GM12878 (cell line): Measurements from ENCODE around the gene ATP13A1. TPM values are rescaled to one million over a fixed set of nuclear protein-coding genes. Genes with fewer than 3 reads are reported as not detected.

ENCODE experiments used
- ATAC-seq: fragments of 200-7000 bp; cut with Tn5 transposase; 3 replicates; pipeline ENCODE4 v1.9.1; 2020; ENCODE audit warnings: mild to moderate bottlenecking, moderate library complexity
- BruUV-seq: library from RNA; stranded (reverse); fragments of 400-500 nt; replicated peaks from 2 replicates; lab custom pipeline; 2021; lab: Mats Ljungman, UMichigan
- CTCF ChIA-PET: fragments of 300-600 bp; sonication (Branson Sonifier 250); formaldehyde crosslinking; extraction: SDS; loops from one replicate; lab custom pipeline; 2021; ENCODE audit warnings: inconsistent platforms; lab: Yijun Ruan, JAX
- POLR2A ChIA-PET: fragments of 350-600 bp; formaldehyde crosslinking; extraction: SDS; loops from one replicate; lab custom pipeline; 2021; ENCODE audit warnings: inconsistent platforms; lab: Charles Lee
- RAD21 ChIA-PET: fragments of 300-600 bp; sonication (Branson Sonifier 250); formaldehyde crosslinking; loops from one replicate; lab custom pipeline; 2023; ENCODE audit warnings: antibody characterized with exemption; ENCODE audit not compliant: unreplicated experiment; lab: Charles Lee
- SMC1A ChIA-PET: fragments of 300-600 bp; sonication (Branson Sonifier 250); formaldehyde crosslinking; loops from one replicate; lab custom pipeline; 2023; ENCODE audit not compliant: unreplicated experiment, uncharacterized antibody; lab: Charles Lee
- DNase-seq: peaks from one replicate; pipeline ENCODE4 v3.0.0-alpha.2; 2011; ENCODE audit warnings: low read depth, low spot score
- FAIRE-seq: peaks from 3 replicates; lab custom pipeline; 2011; peaks lifted over from hg19 to GRCh38; lab: Jason Lieb, UNC
- H2AFZ ChIP-seq: 2 replicates; pipeline ENCODE4 v1.6.0; 2011; ENCODE audit warnings: low read depth, low read length, control low read depth; ENCODE audit not compliant: control insufficient read depth
- H3K27ac ChIP-seq: 2 replicates; pipeline ENCODE4 v1.5.1; 2011; ENCODE audit warnings: control low read depth; ENCODE audit not compliant: control insufficient read depth, insufficient read depth
- H3K27me3 ChIP-seq, 2 experiments: replicated peaks in 1 of 2; 2 replicates each; pipeline versions ENCODE4 v1.6.0 to v1.6.1; 2011; ENCODE audit warnings: low read length in 1 of 2; ENCODE audit not compliant: control insufficient read depth in 2 of 2, insufficient read depth in 2 of 2
- H3K36me3 ChIP-seq, 2 experiments: 2 replicates each; pipeline ENCODE4 v1.5.1; 2011; ENCODE audit warnings: low read length in 1 of 2; ENCODE audit not compliant: control insufficient read depth in 2 of 2, insufficient read depth in 2 of 2
- H3K4me1 ChIP-seq: 2 replicates; pipeline ENCODE4 v1.6.1; 2011; ENCODE audit warnings: mild to moderate bottlenecking, low read length, moderate library complexity, mixed read lengths; ENCODE audit not compliant: control insufficient read depth, insufficient read depth
- H3K4me2 ChIP-seq: 2 replicates; pipeline ENCODE4 v1.6.0; 2011; ENCODE audit warnings: control low read depth; ENCODE audit not compliant: control insufficient read depth, insufficient read depth
- H3K4me3 ChIP-seq: fragments of 200-600 bp; sonication (generic); 2 replicates; pipeline ENCODE4 v1.5.1; 2016
- H3K79me2 ChIP-seq: 2 replicates; pipeline ENCODE4 v1.6.0; 2011; ENCODE audit warnings: low read length; ENCODE audit not compliant: control insufficient read depth, insufficient read depth
- H3K9ac ChIP-seq: 2 replicates; pipeline ENCODE4 v1.8.0; 2011; ENCODE audit warnings: low read length, control low read depth, mixed read lengths; ENCODE audit not compliant: control insufficient read depth, insufficient read depth
- H3K9me3 ChIP-seq: replicated peaks from 3 replicates; pipeline ENCODE4 v1.5.1; 2011; ENCODE audit warnings: mild to moderate bottlenecking, low read length; ENCODE audit not compliant: control insufficient read depth, insufficient read depth
- H4K20me1 ChIP-seq: 2 replicates; pipeline ENCODE4 v1.6.0; 2011; ENCODE audit not compliant: control insufficient read depth, insufficient read depth
- ATF7 ChIP-seq: fragments of 450-650 bp; IDR thresholded peaks from 2 replicates; pipeline ENCODE4 v1.6.1; 2016; ENCODE audit warnings: low read depth, mild to moderate bottlenecking
- CBX5 ChIP-seq: sonication (generic); IDR thresholded peaks from 2 replicates; pipeline ENCODE4 v1.6.1; 2016; ENCODE audit warnings: low read depth, moderate library complexity, mild to moderate bottlenecking, inconsistent platforms
- CHD2 ChIP-seq: IDR thresholded peaks from 2 replicates; pipeline ENCODE4 v1.6.1; 2011; ENCODE audit warnings: low read depth, low read length, improper control_type of control experiment, borderline replicate concordance
- EED ChIP-seq: sonication (generic); IDR thresholded peaks from 2 replicates; pipeline ENCODE4 v1.6.1; 2016; ENCODE audit warnings: antibody characterized with exemption, low read depth
- EGR1 ChIP-seq, 2 experiments: IDR thresholded peaks; 1 replicate in 1 of 2; 2 replicates in 1 of 2; pipeline ENCODE4 v1.6.1; 2011 to 2012; ENCODE audit warnings: low read depth in 2 of 2, low read length in 2 of 2, borderline replicate concordance in 1 of 2, mild to moderate bottlenecking in 1 of 2, moderate library complexity in 1 of 2
- JUNB ChIP-seq: IDR thresholded peaks from 2 replicates; pipeline ENCODE4 v1.6.1; 2016; ENCODE audit warnings: antibody characterized with exemption, mild to moderate bottlenecking
- PML ChIP-seq: IDR thresholded peaks from 2 replicates; pipeline ENCODE4 v1.6.1; 2012; ENCODE audit warnings: low read length, inconsistent platforms
- RAD21 ChIP-seq: IDR thresholded peaks from 2 replicates; pipeline ENCODE4 v1.6.1; 2011; ENCODE audit warnings: mild to moderate bottlenecking, low read depth, low read length, moderate library complexity; ENCODE audit not compliant: insufficient read depth
- RFX5 ChIP-seq: IDR thresholded peaks from 2 replicates; pipeline ENCODE4 v1.6.1; 2011; ENCODE audit warnings: low read depth, low read length, improper control_type of control experiment
- SIN3A ChIP-seq: IDR thresholded peaks from 2 replicates; pipeline ENCODE4 v1.6.1; 2012; ENCODE audit warnings: low read depth, low read length, improper control_type of control experiment
- SMARCA5 ChIP-seq: fragments of 450-650 bp; IDR thresholded peaks from 2 replicates; pipeline ENCODE4 v1.6.1; 2017; ENCODE audit warnings: mild to moderate bottlenecking
- SPI1 ChIP-seq: IDR thresholded peaks from 2 replicates; pipeline ENCODE4 v1.6.1; 2011; ENCODE audit warnings: low read depth, mild to moderate bottlenecking, low read length, moderate library complexity, borderline replicate concordance; ENCODE audit not compliant: insufficient read depth
- TCF3 ChIP-seq: IDR thresholded peaks from 2 replicates; pipeline ENCODE4 v1.6.1; 2012; ENCODE audit warnings: low read depth, mild to moderate bottlenecking, low read length, borderline replicate concordance; ENCODE audit not compliant: insufficient read depth
- YY1 ChIP-seq: IDR thresholded peaks from 2 replicates; pipeline ENCODE4 v1.6.1; 2011; ENCODE audit warnings: low read depth, mild to moderate bottlenecking, low read length
- WGBS: methylation state at CpG from one replicate; pipeline ENCODE4 v1.1.6; 2016; ENCODE audit warnings: low lambda C conversion rate; ENCODE audit not compliant: insufficient replicate concordance, insufficient coverage; ENCODE audit errors: missing lambda C conversion rate; 5-methylcytosine and 5-hydroxymethylcytosine counted together
- in situ Hi-C: fragments of 300-500 bp; cut with MboI; formaldehyde crosslinking; loops from 9 replicates; pipeline ENCODE4 v1.14.3; 2018; ENCODE audit warnings: mixed read lengths
- intact Hi-C: fragments of 100-400 bp; cut with micrococcal nuclease; formaldehyde crosslinking; loops from one replicate; pipeline ENCODE4 v1.14.2; 2022; ENCODE audit not compliant: unreplicated experiment
- polyA plus RNA-seq, 11 experiments: library from polyadenylated mRNA; depleted of rRNA in 4 of 11; unstranded in 6 of 11; stranded (reverse) in 5 of 11; fragments of >200 nt; fragmentation: Nextera tagmentation in 4 of 11; fragmentation: Illumina TruSeq in 1 of 11; extraction: Ambion mirVana in 4 of 11; extraction: Trizol in 1 of 11; gene quantifications; 1 replicate in 1 of 11; 2 replicates in 10 of 11; pipeline versions ENCODE4 v1.2.1 to v1.2.3, GENCODE V29; 2011 to 2016; ENCODE audit warnings: inconsistent platforms in 2 of 11, missing spikeins in 2 of 11, low read depth in 1 of 11
- total RNA-seq, 4 experiments: library from RNA; depleted of rRNA in 3 of 4; stranded (reverse); fragments of >200 nt in 3 of 4; fragmentation: Illumina TruSeq in 1 of 4; extraction: Trizol in 1 of 4; gene quantifications; 2 replicates each; pipeline versions ENCODE4 v1.2.1 to v1.2.3, GENCODE V29; 2013 to 2021
- TF ChIP-seq, protein P1 (sequence below): fragments of 450-650 bp; IDR thresholded peaks from 2 replicates; pipeline ENCODE4 v1.6.1; 2016; ENCODE audit warnings: mild to moderate bottlenecking
- TF ChIP-seq, protein P2 (sequence below): fragments of 450-650 bp; IDR thresholded peaks from 2 replicates; pipeline ENCODE4 v1.6.1; 2017; ENCODE audit warnings: antibody characterized with exemption, mild to moderate bottlenecking, moderate library complexity
- TF ChIP-seq, protein P3 (sequence below): IDR thresholded peaks from 2 replicates; pipeline ENCODE4 v1.6.1; 2012; ENCODE audit warnings: low read depth, low read length, improper control_type of control experiment
- TF ChIP-seq, protein P4 (sequence below): fragments of 450-650 bp; IDR thresholded peaks from 2 replicates; pipeline ENCODE4 v1.6.1; 2017; ENCODE audit warnings: mild to moderate bottlenecking, low read depth, inconsistent platforms; ENCODE audit not compliant: poor library complexity, severe bottlenecking

ATP13A1 gene
- total and polyA plus RNA-seq, 10 of the 15 experiments (the other 5 are each of a cell fraction or from before 2014, with no cell fraction given), result 0.37 to 91.0 (median 29.8) TPM

DNA sequence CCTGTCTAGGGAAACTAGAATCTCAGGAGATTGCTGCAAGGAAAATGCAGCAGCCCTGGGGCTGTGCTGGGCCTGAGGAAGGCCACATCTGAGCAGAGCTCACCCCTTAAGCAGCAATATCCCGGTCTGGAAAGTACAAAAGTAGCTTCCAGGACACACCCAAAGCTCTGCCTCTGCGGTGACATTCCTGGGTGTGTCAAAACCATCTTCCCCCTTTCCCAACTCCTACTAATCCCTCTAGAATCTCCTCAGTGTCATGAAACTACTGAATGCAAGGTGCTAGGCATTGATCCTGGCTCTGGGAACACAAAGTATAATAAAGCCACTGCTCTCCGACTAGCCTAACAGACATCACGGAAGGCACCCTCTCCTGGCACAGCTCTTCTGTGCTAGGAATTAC, 50.0 kb downstream of the ATP13A1 start:
- ChIA-PET POLR2A (interaction anchor here (0.6 to 2.8 kb wide), 6 partner anchors 8 to 82 kb away, joined by 5 to 16 read pairs (median 6); no protein-coding TSS in a partner anchor), SMC1A (interaction anchor here (1.3 to 3.7 kb wide), 6 partner anchors 9 to 31 kb away, joined by 3 to 28 read pairs (median 6); no protein-coding TSS in a partner anchor), CTCF (interaction anchor here (1.2 to 1.8 kb wide), 3 partner anchors 8 to 35 kb away, joined by 3 to 7 read pairs (median 4); no protein-coding TSS in a partner anchor), RAD21 (interaction anchor here (0.8 kb wide), 1 partner anchor 17 kb away, joined by 3 read pairs; no protein-coding TSS in a partner anchor)
- H3K4me3 ChIP-seq, result no peak overlapping the region
- H3K79me2 ChIP-seq, result peaks cover 6% of the 10 kb centered on the region
- intact Hi-C loops, result no loop called here
- H3K9ac ChIP-seq, result no peak overlapping the region
- no peak overlapping the region for H2AFZ ChIP-seq
- no TSS peak for BruUV-seq
- H4K20me1 ChIP-seq, result no peaks in the 10 kb centered on the region
- no peaks in the 10 kb centered on the region for H3K9me3 ChIP-seq
- 100% methylated on average over 4 of the region's 4 CpGs for WGBS
- DNase-seq (no peak), ATAC-seq (no peak), FAIRE-seq (no peak)
- H3K4me1 ChIP-seq, result no peaks in the 10 kb centered on the region; the same call in 1 of the 2 replicates
- peaks cover 0 to under 1% of the 10 kb centered on the region in 2 experiments; a peak in 2 of 4 replicates for H3K36me3 ChIP-seq
- no peak overlapping the region for H3K27ac ChIP-seq
- TF ChIP-seq SPI1 (no peak), SMARCA5 (no peak), EGR1 (IDR thresholded peaks at IDR 0.05; ENCODE audit: borderline replicate concordance in 1 of 2, low read depth in 2 of 2, low read length in 2 of 2) (no peak), RFX5 (no peak), CBX5 (no peak), YY1 (no peak), RAD21 (no peak), TCF3 (no peak), CHD2 (no peak), ATF7 (no peak), JUNB (no peak), SIN3A (no peak), EED (no peak), PML (no peak)
- TF ChIP-seq, protein P1, sequence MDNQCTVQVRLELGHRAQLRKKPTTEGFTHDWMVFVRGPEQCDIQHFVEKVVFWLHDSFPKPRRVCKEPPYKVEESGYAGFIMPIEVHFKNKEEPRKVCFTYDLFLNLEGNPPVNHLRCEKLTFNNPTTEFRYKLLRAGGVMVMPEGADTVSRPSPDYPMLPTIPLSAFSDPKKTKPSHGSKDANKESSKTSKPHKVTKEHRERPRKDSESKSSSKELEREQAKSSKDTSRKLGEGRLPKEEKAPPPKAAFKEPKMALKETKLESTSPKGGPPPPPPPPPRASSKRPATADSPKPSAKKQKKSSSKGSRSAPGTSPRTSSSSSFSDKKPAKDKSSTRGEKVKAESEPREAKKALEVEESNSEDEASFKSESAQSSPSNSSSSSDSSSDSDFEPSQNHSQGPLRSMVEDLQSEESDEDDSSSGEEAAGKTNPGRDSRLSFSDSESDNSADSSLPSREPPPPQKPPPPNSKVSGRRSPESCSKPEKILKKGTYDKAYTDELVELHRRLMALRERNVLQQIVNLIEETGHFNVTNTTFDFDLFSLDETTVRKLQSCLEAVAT, result no peak
- TF ChIP-seq, protein P2, sequence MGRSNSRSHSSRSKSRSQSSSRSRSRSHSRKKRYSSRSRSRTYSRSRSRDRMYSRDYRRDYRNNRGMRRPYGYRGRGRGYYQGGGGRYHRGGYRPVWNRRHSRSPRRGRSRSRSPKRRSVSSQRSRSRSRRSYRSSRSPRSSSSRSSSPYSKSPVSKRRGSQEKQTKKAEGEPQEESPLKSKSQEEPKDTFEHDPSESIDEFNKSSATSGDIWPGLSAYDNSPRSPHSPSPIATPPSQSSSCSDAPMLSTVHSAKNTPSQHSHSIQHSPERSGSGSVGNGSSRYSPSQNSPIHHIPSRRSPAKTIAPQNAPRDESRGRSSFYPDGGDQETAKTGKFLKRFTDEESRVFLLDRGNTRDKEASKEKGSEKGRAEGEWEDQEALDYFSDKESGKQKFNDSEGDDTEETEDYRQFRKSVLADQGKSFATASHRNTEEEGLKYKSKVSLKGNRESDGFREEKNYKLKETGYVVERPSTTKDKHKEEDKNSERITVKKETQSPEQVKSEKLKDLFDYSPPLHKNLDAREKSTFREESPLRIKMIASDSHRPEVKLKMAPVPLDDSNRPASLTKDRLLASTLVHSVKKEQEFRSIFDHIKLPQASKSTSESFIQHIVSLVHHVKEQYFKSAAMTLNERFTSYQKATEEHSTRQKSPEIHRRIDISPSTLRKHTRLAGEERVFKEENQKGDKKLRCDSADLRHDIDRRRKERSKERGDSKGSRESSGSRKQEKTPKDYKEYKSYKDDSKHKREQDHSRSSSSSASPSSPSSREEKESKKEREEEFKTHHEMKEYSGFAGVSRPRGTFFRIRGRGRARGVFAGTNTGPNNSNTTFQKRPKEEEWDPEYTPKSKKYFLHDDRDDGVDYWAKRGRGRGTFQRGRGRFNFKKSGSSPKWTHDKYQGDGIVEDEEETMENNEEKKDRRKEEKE, result no peak
- TF ChIP-seq, protein P3, sequence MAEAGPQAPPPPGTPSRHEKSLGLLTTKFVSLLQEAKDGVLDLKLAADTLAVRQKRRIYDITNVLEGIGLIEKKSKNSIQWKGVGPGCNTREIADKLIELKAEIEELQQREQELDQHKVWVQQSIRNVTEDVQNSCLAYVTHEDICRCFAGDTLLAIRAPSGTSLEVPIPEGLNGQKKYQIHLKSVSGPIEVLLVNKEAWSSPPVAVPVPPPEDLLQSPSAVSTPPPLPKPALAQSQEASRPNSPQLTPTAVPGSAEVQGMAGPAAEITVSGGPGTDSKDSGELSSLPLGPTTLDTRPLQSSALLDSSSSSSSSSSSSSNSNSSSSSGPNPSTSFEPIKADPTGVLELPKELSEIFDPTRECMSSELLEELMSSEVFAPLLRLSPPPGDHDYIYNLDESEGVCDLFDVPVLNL, result no peak
- TF ChIP-seq, protein P4, sequence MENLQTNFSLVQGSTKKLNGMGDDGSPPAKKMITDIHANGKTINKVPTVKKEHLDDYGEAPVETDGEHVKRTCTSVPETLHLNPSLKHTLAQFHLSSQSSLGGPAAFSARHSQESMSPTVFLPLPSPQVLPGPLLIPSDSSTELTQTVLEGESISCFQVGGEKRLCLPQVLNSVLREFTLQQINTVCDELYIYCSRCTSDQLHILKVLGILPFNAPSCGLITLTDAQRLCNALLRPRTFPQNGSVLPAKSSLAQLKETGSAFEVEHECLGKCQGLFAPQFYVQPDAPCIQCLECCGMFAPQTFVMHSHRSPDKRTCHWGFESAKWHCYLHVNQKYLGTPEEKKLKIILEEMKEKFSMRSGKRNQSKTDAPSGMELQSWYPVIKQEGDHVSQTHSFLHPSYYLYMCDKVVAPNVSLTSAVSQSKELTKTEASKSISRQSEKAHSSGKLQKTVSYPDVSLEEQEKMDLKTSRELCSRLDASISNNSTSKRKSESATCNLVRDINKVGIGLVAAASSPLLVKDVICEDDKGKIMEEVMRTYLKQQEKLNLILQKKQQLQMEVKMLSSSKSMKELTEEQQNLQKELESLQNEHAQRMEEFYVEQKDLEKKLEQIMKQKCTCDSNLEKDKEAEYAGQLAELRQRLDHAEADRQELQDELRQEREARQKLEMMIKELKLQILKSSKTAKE, result no peak
- H3K27me3 ChIP-seq, result no peaks in the 10 kb centered on the region
- no peak overlapping the region for H3K4me2 ChIP-seq
- in situ Hi-C loops, result no loop called here
